ELF-1 (cell line): ENCODE measurements around the gene GAS7.

ENCODE experiments used
- DNase-seq: peaks from one replicate; pipeline ENCODE4 v3.0.0-alpha.2; 2016; ENCODE audit warnings: low read depth, low spot score

Gene GAS7

DNA sequence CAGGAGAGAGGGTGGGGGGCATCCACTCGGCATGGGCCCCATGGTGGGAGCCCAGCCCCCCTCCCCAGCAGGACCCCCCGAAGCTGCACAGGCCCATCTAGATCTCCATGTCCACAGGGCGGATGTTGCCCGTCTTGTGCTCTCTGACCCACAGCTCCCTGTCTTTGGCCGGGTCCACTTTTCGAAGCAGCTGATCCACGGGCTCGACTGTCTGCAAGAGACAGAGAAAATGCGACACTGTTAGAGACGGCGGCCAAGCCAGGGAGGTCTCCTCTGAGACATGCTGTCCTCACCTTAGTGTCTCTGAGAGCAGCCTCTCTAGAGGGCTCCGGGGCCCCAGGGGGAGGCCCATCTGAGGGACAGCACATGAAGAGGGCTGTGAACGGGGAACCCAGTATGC is 281.3 kb downstream of the GAS7 start:
- no peak for DNase-seq

DNA sequence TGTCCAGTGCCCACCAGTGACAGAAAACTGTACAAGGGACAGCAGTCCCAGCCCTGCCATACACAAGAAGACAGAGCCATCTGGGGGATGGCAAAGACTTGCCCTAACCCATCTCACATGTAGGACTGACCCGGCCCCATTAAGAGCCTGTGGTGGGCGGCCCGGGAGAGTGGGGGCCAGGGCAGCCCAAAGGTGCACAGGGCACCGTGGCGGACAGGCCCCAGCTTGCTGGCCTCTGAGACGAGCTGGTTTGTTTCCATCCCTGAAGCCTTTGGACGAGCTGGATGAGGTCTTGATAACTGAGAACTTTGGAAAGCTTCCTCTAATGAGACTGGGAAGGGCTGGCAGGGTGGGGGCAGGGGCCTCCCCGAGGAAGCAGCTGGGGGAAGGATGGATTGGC is 282.3 kb downstream of the GAS7 start:
- DNase-seq = no peak

DNA sequence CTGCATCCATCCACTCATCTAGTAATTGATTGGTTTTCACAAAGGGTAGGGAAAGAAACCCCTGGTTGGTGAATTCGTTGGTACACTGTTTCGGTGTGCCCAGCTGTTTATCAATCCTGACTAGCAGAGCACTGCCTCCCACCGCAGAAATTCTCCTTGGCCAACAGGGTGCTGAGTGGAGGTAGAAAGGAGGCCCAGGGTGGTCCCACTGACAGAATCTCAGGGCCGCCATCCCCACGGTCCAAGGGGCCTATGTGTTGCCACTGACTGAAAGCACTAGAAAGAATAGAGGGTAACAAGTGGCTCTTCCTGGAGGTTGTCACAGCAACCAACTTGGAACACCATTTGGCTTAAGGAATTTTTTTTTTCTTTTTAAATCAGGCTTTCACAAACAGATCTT is 284.9 kb downstream of the GAS7 start:
- no peak for DNase-seq

- no peak for DNase-seq
These were observed 286.0 kb downstream of the GAS7 start for GRCh38 chr17:9912121-9913099.

GRCh38 chr17:9911089-9911488 is 287.3 kb downstream of the GAS7 start:
- no peak for DNase-seq

DNA sequence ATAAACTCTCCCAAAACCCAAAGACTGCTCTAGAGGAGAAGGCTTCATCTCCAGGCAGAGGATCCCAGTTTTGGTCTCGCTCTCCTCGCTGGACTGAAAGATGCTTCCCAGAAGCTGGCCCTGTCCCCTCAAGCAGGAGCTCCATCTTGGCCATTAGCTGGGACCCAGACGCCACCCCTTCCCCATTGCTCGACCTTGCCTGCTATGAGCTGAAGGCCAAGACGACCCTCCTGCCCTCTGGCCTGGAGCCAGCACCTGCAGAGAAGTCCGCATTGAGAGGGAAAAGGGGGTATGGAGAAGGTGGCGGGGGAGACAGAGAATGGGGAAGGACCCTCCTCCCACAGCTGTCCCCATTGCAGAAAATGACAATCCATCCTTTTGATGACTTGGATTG is 289.8 kb downstream of the GAS7 start:
- DNase-seq = no peak

DNA sequence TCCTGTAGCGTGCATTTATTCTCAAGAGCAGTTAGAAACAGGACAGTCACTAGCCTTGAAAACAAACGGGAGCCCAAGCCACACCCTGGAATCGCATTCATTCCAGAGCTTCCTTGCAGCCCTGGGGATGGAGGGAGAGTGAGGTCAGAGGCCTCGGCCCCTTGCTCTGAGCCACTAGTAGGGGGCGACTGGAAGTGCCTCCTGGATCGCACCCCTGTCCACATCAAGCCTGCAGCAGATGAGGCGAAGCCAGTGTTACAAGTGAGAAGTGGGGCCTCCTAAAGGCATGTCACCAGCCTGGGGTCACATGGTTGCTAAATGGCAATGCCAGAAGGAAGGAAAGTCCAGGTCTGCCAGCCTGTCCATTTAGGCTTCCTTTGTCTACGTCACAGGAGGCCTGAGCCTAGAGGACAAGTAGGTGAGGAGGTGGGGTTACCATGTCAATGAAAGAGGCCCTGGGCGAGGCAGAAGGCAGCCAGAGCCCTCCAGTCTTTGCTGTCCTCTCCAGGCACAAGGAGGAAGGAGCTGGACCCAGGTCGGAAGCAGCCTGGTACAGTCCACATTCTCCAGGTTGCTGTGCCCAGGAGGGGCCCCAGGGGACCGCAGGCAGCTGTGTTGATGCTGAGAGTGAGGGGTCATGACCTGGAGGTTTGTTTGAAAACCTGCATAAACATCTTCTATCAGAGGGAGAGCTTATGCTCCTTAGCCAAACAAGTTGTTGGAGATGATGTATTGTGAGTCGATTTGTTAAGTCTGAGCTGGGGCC is 290.3 kb downstream of the GAS7 start:
- peak; percentile 79 for DNase-seq

- DNase-seq = no peak
These were observed 291.3 kb downstream of the GAS7 start for GRCh38 chr17:9907131-9907530.

DNA sequence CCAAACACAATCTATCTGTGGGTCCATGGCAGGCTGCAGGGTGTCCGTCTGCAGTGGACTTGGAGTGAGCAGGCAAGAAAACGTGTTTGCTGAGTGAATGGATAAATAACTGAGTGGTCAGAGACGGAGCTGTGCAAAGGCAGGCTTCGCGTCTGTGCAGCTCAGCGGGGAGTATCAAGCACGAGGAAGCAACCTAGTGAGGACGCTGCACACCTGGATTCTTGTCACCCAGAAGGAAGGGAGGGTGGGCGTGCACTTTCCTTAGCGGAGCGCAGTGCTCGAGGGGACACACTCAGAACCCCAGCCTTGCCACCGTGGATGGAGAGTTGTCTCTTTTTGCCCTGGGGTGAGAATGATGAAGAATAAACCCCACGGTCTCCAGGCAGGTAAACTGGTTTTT is 291.8 kb downstream of the GAS7 start:
- DNase-seq = no peak

DNA sequence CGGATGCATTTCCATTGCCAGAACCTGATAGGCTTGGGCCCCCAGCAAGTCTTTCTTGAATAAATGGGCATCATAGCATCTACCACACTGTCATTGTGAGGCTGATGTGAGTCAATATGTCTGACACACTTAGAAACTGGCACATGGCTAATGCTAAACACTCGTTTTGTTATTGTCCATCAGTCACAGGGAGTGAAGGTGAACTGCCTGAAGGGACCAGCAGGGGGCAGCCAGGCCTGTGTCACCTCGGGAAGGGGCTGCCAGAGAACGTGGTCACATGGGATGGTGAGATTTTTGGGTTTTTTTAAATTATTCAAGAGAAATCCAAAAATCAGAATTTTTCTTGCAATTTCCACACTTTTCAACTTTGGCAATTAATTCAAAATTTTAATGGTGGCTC is 292.5 kb downstream of the GAS7 start:
- DNase-seq = peak; percentile 56

GRCh38 chr17:9905078-9905415 is 293.4 kb downstream of the GAS7 start, which contains the start of gene RCVRN:
Gene RCVRN (minus strand): TSS chr17:9905271. CDS start chr17:9905180, 91 bp downstream.
- no peak for DNase-seq

DNA sequence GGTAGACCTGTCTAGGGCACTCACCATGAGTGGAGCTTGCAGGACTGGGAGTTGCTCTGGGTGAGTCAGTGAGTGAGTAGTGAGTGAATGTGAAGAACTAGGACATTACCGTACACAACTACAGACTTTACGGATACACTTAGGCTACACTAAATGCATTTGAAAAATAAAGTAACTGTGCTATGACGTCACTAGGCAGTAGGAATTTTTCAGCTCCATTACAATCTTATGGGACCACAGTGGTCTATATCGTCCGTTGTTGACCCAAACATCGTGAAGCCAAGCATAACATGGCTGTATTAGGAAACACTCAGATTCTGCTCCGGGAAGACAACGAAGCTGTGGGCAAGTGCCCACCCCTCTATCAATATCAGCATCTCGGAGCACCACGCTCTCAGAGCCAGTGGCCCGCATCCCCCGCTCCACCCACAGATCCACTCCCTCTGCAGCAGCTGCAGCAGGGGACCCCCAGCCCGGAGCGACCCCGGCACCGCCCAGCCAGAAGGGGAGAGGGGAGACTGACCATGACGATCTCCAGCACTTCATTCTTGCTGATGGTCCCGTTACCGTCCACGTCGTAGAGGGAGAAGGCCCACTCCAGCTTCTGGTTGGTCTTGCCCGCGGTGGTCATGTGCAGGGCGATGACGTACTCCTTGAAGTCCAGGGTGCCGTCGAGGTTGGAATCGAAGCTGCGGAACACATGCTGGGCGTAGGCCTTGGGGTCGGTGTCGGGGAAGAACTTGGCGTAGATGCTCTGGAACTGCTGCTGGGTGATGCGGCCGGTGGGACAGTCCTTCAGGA is 293.9 kb downstream of the GAS7 start:
- no peak for DNase-seq

DNA sequence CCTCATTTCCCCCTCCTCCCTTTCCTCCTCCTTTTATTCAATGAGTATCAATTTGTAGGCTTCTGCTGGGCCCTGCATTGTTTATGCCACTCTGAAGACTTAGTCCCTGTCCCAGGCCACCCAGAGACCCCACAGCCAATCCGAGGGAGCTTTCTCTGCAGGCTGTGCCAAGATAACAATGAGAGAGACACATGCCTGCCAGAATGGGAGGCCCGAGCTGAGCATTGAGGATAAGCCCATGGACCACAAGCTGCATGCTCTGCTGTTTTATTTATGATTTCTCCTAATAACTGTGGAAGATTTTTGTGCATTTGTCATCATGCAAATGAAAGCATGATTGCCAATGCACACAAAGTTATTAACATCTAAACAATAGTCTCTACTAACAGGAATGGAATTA is 296.3 kb downstream of the GAS7 start:
- no peak for DNase-seq

DNA sequence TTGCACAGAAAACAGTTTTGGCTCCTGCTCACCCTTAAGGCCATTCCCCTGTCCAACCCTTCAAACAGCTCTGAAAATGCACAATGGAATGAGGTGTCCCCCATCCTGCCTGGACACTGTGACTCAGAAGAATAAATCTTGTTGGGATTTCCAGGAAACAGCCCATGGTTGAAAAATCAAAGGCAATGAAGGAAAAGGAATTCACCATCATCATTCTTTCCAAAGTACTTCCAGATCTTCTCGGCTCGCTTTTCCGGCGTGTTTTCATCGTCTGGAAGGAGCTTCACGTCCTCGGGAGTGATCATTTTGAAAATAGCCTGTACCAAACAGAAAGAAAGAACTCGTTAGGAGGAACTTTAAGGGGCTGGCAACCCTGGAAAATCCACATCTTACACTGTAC is 297.6 kb downstream of the GAS7 start:
- DNase-seq = peak; percentile 16

DNA sequence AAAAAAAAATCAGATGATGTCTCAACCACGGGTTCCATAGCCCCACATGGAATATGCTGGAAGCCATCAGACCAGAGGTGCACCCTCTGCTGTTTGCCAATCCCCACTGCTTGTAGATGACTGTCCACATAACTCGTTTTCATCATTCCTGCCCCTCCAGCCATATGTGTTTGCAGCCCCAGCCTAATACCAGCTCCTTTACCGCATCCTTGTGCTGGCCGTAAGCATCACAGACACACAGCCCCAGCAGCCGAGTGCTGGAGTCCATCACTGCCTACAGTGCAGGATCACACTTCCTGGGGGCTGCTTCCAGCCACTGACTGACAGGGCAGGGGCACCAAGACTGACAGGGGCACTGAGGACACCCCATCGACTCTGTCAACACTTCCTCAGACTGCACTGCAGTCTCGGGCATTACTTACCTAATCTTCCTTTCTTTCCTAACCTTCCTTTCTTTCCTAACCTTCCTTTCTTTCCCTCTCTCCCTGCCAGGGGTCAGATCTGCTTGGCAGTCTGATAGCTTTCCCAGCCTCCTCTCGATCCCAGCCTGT is 298.3 kb downstream of the GAS7 start:
- peak; percentile 23 for DNase-seq

GRCh38 chr17:9899280-9900043 is 298.9 kb downstream of the GAS7 start:
- no peak for DNase-seq

DNA sequence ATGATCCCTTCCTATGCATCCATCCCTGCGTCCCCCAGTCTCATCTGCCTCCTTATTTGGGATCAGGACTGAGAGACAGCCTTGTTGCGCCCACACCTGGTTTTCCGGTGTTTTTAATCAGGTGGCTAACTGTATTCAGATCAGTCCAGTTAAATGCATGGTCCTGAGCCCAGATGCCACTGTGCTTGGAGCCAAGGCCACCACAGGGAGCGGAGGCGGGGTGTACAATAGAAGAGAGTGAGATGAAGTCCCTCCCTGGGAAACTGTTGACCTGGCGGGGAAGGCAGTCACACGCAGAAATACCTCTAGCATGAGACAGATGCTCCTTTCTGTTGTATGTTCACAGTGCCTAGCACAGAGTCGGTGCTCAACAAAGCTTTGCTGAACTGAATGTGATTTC is 299.6 kb downstream of the GAS7 start:
- DNase-seq = no peak

DNA sequence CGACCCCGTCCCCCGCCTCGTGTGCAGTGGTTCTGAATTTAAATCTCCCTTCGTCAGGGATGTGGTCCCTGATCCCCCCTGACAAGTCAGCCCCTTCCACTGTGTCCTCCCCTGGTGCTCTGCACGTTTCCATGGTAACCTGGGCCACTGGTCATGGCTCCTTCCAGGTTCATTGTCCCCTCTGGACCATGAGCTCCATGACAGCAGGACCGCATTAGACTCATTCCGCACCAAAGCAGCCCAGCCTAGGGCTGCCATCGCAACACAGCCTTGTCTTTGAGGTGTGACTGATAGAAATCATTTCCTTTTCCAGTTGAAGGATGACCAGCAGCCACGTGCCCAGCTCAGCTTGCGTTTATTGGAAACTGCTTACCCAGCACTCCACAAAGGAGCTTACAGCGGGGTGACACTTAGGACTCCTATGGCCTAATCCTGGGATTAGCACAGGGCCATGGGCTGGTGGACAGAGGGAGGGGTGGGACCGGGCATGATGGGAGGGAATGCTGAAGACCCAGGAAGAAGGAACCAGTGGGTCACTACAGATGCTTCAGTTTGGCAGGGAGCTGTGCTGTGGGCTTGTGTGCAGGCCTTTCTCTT is 300.9 kb downstream of the GAS7 start:
- DNase-seq = no peak

- DNase-seq = no peak
These were observed 302.5 kb downstream of the GAS7 start for GRCh38 chr17:9895923-9896322.

DNA sequence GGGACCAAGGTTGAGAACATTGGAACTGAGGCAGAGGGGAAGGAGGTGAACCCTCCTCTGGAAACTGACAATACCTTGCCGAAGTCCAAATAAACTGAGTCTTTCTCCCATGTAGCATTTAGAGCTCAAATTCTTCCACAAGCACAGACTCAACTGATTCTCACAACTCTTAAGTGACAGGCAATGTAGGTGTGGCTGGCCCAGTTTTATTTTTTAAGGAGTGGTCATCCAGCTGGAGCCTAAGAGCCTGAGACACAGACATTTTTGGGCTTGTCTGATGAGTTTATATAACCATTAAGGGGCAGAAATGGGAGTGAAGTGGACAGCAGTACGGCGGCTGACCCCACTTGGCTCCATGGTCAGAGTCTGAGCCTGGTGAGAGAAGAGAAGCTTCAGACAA is 304.2 kb downstream of the GAS7 start:
- DNase-seq = no peak
